HepG2 (cell line): ENCODE data around the gene ZFAND2B. TPM values are rescaled to one million over a fixed set of nuclear protein-coding genes. Genes with fewer than 3 reads are reported as not detected.

ENCODE experiments used
- ARHGAP35 ChIP-seq: sonication (generic); formaldehyde crosslinking; IDR thresholded peaks from 2 replicates; pipeline ENCODE4 v1.9.0; 2022; ENCODE audit warnings: mild to moderate bottlenecking, inconsistent platforms, moderate library complexity, missing genetic modification reagents, borderline replicate concordance
- ATF6 ChIP-seq: sonication (generic); formaldehyde crosslinking; conservative IDR thresholded peaks from 2 replicates; pipeline ENCODE4 v1.4.0; 2020; ENCODE audit warnings: missing genetic modification reagents
- DNMT3B ChIP-seq: conservative IDR thresholded peaks from 2 replicates; pipeline ENCODE4 v1.6.1; 2016; ENCODE audit warnings: missing biosample characterization, control low read depth
- ELF1 ChIP-seq: sonication (generic); formaldehyde crosslinking; IDR thresholded peaks from 2 replicates; pipeline ENCODE4 v1.4.0; 2020; ENCODE audit warnings: missing genetic modification reagents
- PPARG ChIP-seq: conservative IDR thresholded peaks from 2 replicates; pipeline ENCODE4 v1.6.1; 2016; ENCODE audit warnings: missing biosample characterization, missing genetic modification reagents
- RXRA ChIP-seq: sonication (generic); formaldehyde crosslinking; IDR thresholded peaks from 2 replicates; pipeline ENCODE4 v1.5.1; 2020; ENCODE audit warnings: missing genetic modification reagents
- SATB2 ChIP-seq: sonication (generic); formaldehyde crosslinking; IDR thresholded peaks from 2 replicates; pipeline ENCODE4 v1.5.0; 2020; ENCODE audit warnings: missing genetic modification reagents
- TRIM22 ChIP-seq: fragments of 450-650 bp; IDR thresholded peaks from 2 replicates; pipeline ENCODE4 v1.6.1; 2017
- ZFP82 ChIP-seq: sonication (generic); formaldehyde crosslinking; IDR thresholded peaks from 2 replicates; pipeline ENCODE4 v1.5.1; 2020; ENCODE audit warnings: mild to moderate bottlenecking, missing genetic modification reagents, borderline replicate concordance
- polyA plus RNA-seq, 8 experiments: library from polyadenylated mRNA; depleted of rRNA in 3 of 8; stranded (reverse) in 7 of 8; unstranded in 1 of 8; fragments of >200 nt; fragmentation: Illumina TruSeq in 4 of 8; extraction: Trizol in 4 of 8; gene quantifications; 2 replicates each; pipeline versions ENCODE4 v1.2.1 to v1.2.3, GENCODE V29; 2011 to 2016; ENCODE audit warnings: low read depth in 4 of 8, missing spikeins in 1 of 8, mixed read lengths in 1 of 8; ENCODE audit not compliant: insufficient read depth in 1 of 8
- total RNA-seq, 5 experiments: library from RNA; depleted of rRNA; stranded (reverse); fragments of >200 nt; fragmentation: Illumina TruSeq; extraction: Trizol; gene quantifications; 2 replicates each; pipeline ENCODE4 v1.2.3, GENCODE V29; 2016; ENCODE audit warnings: low read depth in 1 of 5
- TF ChIP-seq, protein P1 (sequence below): sonication (generic); formaldehyde crosslinking; IDR thresholded peaks from 2 replicates; pipeline ENCODE4 v1.5.0; 2020; ENCODE audit warnings: mild to moderate bottlenecking, missing genetic modification reagents
- TF ChIP-seq, protein P2 (sequence below): sonication (generic); formaldehyde crosslinking; IDR thresholded peaks from 2 replicates; pipeline ENCODE4 v1.4.0; 2020; ENCODE audit warnings: missing genetic modification reagents, mild to moderate bottlenecking, borderline replicate concordance
- TF ChIP-seq, protein P3 (sequence below): sonication (generic); formaldehyde crosslinking; IDR thresholded peaks from 2 replicates; pipeline ENCODE4 v1.8.0; 2022; ENCODE audit warnings: mild to moderate bottlenecking, missing genetic modification reagents, moderate library complexity
- TF ChIP-seq, protein P4 (sequence below): sonication (generic); formaldehyde crosslinking; IDR thresholded peaks from 2 replicates; pipeline ENCODE4 v1.5.0; 2020; ENCODE audit warnings: missing genetic modification reagents, mild to moderate bottlenecking, borderline replicate concordance
- TF ChIP-seq, protein P5 (sequence below): IDR thresholded peaks from 2 replicates; pipeline ENCODE4 v1.6.1; 2018; ENCODE audit warnings: missing genetic modification reagents, mild to moderate bottlenecking, missing compliant biosample characterization
- TF ChIP-seq, protein P6 (sequence below): sonication (generic); formaldehyde crosslinking; IDR thresholded peaks from 2 replicates; pipeline ENCODE4 v1.4.0; 2020; ENCODE audit warnings: mild to moderate bottlenecking, missing genetic modification reagents

The ZFAND2B gene
- total and polyA plus RNA-seq, 2 of the 13 experiments (the other 11 are each of a cell fraction or from before 2014, with no cell fraction given): 53.3 to 115 TPM

- no peak for TF ChIP-seq DNMT3B
- TF ChIP-seq PPARG (CRISPR knock-in tag): peak; percentile 60
- TF ChIP-seq, protein P1, sequence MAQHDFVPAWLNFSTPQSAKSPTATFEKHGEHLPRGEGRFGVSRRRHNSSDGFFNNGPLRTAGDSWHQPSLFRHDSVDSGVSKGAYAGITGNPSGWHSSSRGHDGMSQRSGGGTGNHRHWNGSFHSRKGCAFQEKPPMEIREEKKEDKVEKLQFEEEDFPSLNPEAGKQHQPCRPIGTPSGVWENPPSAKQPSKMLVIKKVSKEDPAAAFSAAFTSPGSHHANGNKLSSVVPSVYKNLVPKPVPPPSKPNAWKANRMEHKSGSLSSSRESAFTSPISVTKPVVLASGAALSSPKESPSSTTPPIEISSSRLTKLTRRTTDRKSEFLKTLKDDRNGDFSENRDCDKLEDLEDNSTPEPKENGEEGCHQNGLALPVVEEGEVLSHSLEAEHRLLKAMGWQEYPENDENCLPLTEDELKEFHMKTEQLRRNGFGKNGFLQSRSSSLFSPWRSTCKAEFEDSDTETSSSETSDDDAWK (CRISPR knock-in tag): no peak
- no peak for TF ChIP-seq ATF6
- no peak for TF ChIP-seq SATB2
- TF ChIP-seq, protein P2, sequence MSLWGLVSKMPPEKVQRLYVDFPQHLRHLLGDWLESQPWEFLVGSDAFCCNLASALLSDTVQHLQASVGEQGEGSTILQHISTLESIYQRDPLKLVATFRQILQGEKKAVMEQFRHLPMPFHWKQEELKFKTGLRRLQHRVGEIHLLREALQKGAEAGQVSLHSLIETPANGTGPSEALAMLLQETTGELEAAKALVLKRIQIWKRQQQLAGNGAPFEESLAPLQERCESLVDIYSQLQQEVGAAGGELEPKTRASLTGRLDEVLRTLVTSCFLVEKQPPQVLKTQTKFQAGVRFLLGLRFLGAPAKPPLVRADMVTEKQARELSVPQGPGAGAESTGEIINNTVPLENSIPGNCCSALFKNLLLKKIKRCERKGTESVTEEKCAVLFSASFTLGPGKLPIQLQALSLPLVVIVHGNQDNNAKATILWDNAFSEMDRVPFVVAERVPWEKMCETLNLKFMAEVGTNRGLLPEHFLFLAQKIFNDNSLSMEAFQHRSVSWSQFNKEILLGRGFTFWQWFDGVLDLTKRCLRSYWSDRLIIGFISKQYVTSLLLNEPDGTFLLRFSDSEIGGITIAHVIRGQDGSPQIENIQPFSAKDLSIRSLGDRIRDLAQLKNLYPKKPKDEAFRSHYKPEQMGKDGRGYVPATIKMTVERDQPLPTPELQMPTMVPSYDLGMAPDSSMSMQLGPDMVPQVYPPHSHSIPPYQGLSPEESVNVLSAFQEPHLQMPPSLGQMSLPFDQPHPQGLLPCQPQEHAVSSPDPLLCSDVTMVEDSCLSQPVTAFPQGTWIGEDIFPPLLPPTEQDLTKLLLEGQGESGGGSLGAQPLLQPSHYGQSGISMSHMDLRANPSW (CRISPR knock-in tag): peak; percentile 37; the same call in 1 of the 2 replicates
- peak; percentile 94 for TF ChIP-seq ELF1 (CRISPR knock-in tag)
- TF ChIP-seq RXRA (CRISPR knock-in tag): no peak; the same call in 1 of the 2 replicates
- TF ChIP-seq, protein P3, sequence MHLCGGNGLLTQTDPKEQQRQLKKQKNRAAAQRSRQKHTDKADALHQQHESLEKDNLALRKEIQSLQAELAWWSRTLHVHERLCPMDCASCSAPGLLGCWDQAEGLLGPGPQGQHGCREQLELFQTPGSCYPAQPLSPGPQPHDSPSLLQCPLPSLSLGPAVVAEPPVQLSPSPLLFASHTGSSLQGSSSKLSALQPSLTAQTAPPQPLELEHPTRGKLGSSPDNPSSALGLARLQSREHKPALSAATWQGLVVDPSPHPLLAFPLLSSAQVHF (CRISPR knock-in tag): no peak
- TF ChIP-seq, protein P4, sequence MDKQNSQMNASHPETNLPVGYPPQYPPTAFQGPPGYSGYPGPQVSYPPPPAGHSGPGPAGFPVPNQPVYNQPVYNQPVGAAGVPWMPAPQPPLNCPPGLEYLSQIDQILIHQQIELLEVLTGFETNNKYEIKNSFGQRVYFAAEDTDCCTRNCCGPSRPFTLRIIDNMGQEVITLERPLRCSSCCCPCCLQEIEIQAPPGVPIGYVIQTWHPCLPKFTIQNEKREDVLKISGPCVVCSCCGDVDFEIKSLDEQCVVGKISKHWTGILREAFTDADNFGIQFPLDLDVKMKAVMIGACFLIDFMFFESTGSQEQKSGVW (CRISPR knock-in tag): no peak
- no peak for TF ChIP-seq TRIM22
- TF ChIP-seq, protein P5, sequence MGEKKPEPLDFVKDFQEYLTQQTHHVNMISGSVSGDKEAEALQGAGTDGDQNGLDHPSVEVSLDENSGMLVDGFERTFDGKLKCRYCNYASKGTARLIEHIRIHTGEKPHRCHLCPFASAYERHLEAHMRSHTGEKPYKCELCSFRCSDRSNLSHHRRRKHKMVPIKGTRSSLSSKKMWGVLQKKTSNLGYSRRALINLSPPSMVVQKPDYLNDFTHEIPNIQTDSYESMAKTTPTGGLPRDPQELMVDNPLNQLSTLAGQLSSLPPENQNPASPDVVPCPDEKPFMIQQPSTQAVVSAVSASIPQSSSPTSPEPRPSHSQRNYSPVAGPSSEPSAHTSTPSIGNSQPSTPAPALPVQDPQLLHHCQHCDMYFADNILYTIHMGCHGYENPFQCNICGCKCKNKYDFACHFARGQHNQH (CRISPR knock-in tag): peak; percentile 88
- no peak for TF ChIP-seq ZFP82 (CRISPR knock-in tag)
- TF ChIP-seq, protein P6, sequence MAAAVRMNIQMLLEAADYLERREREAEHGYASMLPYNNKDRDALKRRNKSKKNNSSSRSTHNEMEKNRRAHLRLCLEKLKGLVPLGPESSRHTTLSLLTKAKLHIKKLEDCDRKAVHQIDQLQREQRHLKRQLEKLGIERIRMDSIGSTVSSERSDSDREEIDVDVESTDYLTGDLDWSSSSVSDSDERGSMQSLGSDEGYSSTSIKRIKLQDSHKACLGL (CRISPR knock-in tag): no peak
- TF ChIP-seq ARHGAP35: no peak
These were observed 42.8 kb downstream of the ZFAND2B start (continued) for GRCh38 chr2:219249203-219249980.
